AG20443 (cell line): ENCODE measurements around the gene MMP10.

Source experiments
- DNase-seq: peaks from one replicate; pipeline ENCODE4 v3.0.0; 2012; ENCODE audit warnings: low spot score, mixed read lengths

MMP10 gene

DNA sequence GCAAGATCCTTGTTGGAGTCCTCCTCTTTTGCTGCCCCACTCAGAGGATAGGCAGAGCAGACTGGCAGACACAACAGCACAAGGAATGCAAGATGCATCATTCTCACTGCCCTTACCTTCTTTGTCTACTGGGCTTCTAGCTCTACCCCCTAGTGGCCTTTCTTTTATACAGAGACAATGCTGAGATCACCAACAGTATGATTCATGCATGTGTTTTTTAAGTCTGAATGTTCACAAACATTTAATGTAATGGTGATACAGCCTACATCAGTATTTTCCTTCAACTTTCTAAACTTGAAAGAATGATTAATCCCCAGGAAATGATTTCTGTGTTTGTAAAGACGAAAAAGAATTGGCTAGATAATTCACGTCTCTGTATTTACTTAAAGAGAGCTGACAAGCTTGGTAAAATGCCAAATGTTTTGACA, at the start of gene MMP10:
Gene MMP10 (minus strand): TSS at position 138 of the 428 bp plus-strand sequence. CDS start 37 bp downstream, at position 101.
- peak; percentile 70 for DNase-seq

GRCh38 chr11:102829316-102830000, 49.0 kb upstream of the MMP10 start:
- no peak for DNase-seq

- no peak for DNase-seq
Observed at GRCh38 chr11:102824556-102824955, 44.1 kb upstream of the MMP10 start.

DNA sequence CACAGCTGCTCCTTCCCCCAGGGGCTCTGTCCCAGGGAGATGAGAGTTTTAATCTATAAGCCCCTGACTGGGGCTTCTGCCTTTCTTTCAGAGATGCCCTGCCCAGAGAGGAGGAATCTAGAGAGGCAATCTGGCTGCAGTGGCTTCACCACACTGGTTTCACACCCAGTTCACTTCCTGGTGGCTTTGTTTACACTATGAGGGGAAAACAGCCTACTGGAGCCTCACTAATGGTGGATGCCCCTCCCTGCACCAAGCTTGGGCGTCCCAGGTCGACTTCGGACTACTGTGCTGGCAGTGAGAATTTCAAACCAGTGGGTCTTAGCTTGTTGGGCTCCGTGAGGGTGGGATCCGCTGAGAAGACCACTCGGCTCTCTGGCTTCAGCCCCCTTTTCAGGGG, 39.1 kb upstream of the MMP10 start:
- DNase-seq: no peak

DNA sequence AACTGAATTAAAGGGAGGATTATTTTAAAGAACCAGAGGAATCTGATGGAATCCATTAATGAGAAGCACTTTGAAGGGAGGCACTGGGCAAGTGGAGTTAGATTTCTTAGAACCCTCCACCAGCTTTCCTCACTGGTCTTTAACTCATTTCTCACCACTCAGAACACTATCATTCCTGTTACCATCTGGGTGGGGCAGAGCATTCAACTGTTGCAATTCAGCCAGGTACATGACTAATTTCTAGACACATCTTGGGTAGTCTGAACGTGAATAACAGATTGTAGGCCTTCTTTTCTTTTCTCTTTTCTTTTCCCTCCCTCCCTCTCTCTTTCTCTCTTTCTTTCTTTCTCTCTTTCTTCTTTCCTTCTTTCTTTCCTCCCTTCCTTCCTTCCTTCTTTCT, 33.1 kb upstream of the MMP10 start:
- DNase-seq: no peak

DNA sequence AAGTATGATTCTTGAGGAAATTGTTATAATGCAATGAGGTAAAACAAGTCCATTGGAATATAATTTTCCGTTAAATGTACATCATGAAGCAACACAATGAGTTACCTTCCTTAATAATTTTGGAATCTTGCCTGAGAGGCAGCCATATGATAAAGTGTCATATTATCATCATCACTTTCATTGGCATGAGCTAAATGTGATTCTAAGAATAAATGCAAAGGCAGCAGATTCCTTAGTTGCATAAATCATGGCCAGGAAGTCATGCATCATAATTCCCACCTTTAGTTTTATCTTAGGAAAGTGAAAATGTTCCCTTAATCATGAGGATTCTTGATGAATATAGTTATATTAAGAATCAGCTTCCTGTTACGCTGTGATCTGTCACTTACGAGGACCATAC, 31.8 kb upstream of the MMP10 start:
- no peak for DNase-seq

- peak; percentile 57 for DNase-seq
Observed at GRCh38 chr11:102810950-102811660, 30.7 kb upstream of the MMP10 start.

- no peak for DNase-seq
Observed at GRCh38 chr11:102809971-102810370, 29.5 kb upstream of the MMP10 start.

DNA sequence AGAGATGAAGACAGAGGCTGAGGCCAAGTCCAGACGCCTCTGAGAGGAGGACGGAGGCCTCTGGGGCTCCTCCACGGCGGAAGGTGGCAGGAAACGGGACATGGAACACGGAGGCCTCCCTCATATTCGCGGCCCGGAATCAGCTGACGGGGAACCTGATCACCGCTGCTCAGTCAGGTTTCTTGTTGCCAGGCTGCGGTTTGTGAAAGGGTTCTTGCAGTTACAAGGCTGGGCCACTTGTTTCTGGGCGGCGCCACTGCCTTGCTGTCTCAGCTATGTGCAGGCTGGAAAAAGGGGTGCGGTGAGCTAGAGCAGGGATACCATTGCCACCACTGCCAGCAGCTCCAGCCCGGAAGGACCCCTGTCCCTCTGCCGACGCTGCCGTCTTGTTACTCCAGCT, 27.5 kb upstream of the MMP10 start:
- no peak for DNase-seq

GRCh38 chr11:102806296-102806695, 25.9 kb upstream of the MMP10 start:
- DNase-seq: no peak

DNA sequence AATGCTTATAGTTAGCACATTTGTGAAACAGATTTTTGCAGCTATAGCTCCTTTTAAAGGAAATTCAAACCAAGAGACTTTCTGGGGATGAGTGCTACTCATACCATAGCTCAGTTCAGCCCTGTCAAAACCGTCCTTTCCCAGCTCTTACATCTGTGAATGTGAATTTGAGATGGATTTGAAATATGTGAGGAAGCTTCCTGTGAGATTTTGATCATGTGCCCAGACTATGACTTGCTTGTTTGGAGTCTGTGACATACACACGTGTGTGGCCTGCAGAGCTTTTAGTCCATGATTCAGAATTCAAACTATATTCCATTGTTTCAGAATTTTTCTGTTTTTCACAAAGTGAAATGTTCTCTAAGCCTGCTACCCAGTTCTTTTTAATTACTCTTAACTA, 21.9 kb upstream of the MMP10 start:
- peak; percentile 72 for DNase-seq

DNA sequence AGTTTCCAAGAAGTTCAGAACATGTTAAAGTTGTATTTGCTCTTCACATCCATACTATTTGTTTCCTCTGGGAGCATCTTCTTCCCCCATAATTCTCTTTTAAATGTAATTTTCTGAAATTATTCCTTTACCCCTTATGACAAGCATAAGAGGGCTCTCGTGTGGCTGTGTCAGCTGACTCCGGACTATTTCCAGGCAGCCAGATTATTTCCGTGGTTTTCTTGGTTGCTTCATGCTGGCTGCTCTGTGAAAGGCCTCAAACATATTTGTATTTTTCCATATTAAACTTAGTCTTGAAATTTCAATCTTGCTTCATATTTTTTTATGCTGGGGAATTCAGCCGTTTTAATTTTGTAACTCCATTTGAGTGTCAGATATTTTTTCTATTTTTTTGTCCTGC, 20.3 kb upstream of the MMP10 start:
- peak; percentile 48 for DNase-seq

- peak; percentile 27 for DNase-seq
Observed at GRCh38 chr11:102799681-102800340, 19.4 kb upstream of the MMP10 start.

DNA sequence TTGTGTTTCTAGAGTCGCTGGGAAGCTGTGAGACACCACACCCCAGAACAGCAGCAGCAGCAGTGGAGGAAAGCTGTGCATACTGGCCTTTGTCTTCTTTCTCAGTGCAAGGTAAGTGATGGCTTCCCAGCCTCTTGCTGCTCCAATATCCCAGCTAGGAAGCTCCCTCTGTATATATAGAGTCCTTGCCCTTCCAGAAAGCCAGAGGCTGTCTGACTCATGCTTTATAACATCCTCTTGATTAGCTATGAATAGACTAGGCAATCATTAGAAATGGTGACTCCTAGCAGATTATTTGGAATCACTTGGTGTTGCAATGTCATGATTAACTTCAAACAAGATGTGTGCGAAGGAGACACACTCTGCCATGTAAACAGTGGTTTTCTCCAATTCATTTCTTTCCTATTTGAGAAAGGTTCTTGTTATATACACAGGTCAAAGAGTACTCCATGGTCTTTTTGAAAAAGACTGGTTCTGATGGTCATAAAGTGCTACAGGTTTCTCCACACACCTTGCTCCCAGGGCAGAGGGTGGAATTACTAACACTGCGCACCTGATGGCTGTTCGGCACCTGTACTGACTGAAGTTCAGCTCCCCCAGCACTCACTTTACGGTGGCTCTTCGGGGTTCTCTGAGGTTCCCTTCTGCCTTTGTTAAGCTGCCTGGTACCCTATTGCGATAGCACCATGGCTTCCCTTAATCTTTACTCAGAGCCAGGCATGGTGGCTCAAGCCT, 17.8 kb upstream of the MMP10 start, which contains the start of gene MMP1:
Gene MMP1 (minus strand): TSS at position 149 of the 735 bp plus-strand sequence. CDS start 68 bp downstream, at position 81.
- DNase-seq: peak; percentile 63

DNA sequence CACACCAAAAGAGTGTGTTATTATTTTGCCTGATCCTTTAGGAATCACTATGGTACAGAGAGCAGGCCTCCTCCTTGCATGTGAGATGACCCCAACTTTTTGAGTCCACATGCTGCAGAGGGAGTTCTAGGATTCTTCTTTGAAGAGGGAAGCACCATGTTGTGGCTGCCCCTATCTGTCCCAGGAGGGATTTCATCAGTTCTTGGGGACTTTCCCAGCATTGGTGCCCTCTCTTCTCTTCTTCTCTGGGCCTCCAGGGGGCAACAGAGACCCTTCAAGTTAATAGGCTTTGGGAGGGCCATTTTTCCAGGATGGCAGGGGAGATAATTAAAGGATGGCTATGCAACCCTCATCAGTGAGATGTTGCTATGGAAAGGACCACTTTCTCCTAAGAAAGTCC, 14.0 kb upstream of the MMP10 start:
- DNase-seq: peak; percentile 32

GRCh38 chr11:102793677-102794290, 13.4 kb upstream of the MMP10 start:
- no peak for DNase-seq

- DNase-seq: no peak
Observed at GRCh38 chr11:102792604-102793003, 12.2 kb upstream of the MMP10 start.

- DNase-seq: no peak
Observed at GRCh38 chr11:102791271-102792036, 11.0 kb upstream of the MMP10 start.

- no peak for DNase-seq
Observed at GRCh38 chr11:102788334-102788995, 8.0 kb upstream of the MMP10 start.

- DNase-seq: no peak
Observed at GRCh38 chr11:102784380-102784779, 4.0 kb upstream of the MMP10 start.
